ENCODE measurements around the gene PRKG1. TPM values are rescaled to one million over a fixed set of nuclear protein-coding genes. Genes with fewer than 3 reads are reported as not detected.

Gene PRKG1
- total RNA-seq, 1 donor from 2014 or later: 26.4 TPM

GRCh38 chr10:52187521-52188258 lies 1113.4 kb downstream of the PRKG1 start:
- Histone ChIP-seq H3K4me2 (no peak overlapping the region), H3K9me3 (ENCODE audit: low read depth) (no peaks in the 10 kb centered on the region), H3K27ac (no peak overlapping the region), H3K4me3 (no peak overlapping the region), H3K9ac (no peak overlapping the region), H3K79me2 (ENCODE audit: low read depth) (no peaks in the 10 kb centered on the region), H3F3A (ENCODE audit: low read depth) (no peaks in the 10 kb centered on the region), H4K20me1 (ENCODE audit: low read depth) (no peaks in the 10 kb centered on the region), H2AFZ (replicated peaks) (no peak overlapping the region), H3K27me3 (no peaks in the 10 kb centered on the region), H3K36me3 (no peaks in the 10 kb centered on the region), H3K4me1 (peaks cover 5% of the 10 kb centered on the region)
- DNase-seq (ENCODE audit: low spot score): no peak
- H3K27ac Mint-ChIP-seq: no peak overlapping the region
- H3K36me3 Mint-ChIP-seq: no peaks in the 10 kb centered on the region
- H3K9me3 Mint-ChIP-seq: peaks cover 2% of the 10 kb centered on the region
- no peak for TF ChIP-seq CTCF (IDR thresholded peaks at IDR 0.05)
- no peak for TF ChIP-seq EZH2 (IDR thresholded peaks at IDR 0.05)
- TF ChIP-seq EZH2phosphoT487 (IDR thresholded peaks at IDR 0.05): no peak
- H3K4me3 Mint-ChIP-seq: no peak overlapping the region
- no peaks in the 10 kb centered on the region for H3K4me1 Mint-ChIP-seq
- H3K27me3 Mint-ChIP-seq (ENCODE audit: insufficient read depth, low read depth): peaks cover 2% of the 10 kb centered on the region

- H3K4me2 ChIP-seq: no peak overlapping the region
- H3K4me1 ChIP-seq: peaks cover 5% of the 10 kb centered on the region
- no peaks in the 10 kb centered on the region for H3F3A ChIP-seq (ENCODE audit: low read depth)
- Mint-ChIP-seq H3K27ac (no peak overlapping the region), H3K4me1 (no peaks in the 10 kb centered on the region), H3K9me3 (no peaks in the 10 kb centered on the region), H3K27me3 (ENCODE audit: insufficient read depth, low read depth) (no peaks in the 10 kb centered on the region), H3K4me3 (no peak overlapping the region), H3K36me3 (no peaks in the 10 kb centered on the region)
- no peak overlapping the region for H3K9ac ChIP-seq
- H3K27me3 ChIP-seq: no peaks in the 10 kb centered on the region
- no peak overlapping the region for H3K27ac ChIP-seq
- H3K36me3 ChIP-seq: no peaks in the 10 kb centered on the region
- DNase-seq (ENCODE audit: low spot score): no peak
- no peaks in the 10 kb centered on the region for H3K9me3 ChIP-seq (ENCODE audit: low read depth)
- H3K79me2 ChIP-seq (ENCODE audit: low read depth): no peaks in the 10 kb centered on the region
- no peak overlapping the region for H2AFZ ChIP-seq (replicated peaks)
- no peaks in the 10 kb centered on the region for H4K20me1 ChIP-seq (ENCODE audit: low read depth)
- TF ChIP-seq EZH2 (IDR thresholded peaks at IDR 0.05) (no peak), EZH2phosphoT487 (IDR thresholded peaks at IDR 0.05) (no peak), CTCF (IDR thresholded peaks at IDR 0.05) (no peak)
- H3K4me3 ChIP-seq: no peak overlapping the region
Measured at GRCh38 chr10:52191049-52191448, 1116.8 kb downstream of the PRKG1 start.

GRCh38 chr10:52194191-52194590 lies 1119.9 kb downstream of the PRKG1 start:
- Mint-ChIP-seq H3K4me1 (no peaks in the 10 kb centered on the region), H3K27ac (no peak overlapping the region), H3K4me3 (no peak overlapping the region), H3K36me3 (no peaks in the 10 kb centered on the region), H3K9me3 (no peaks in the 10 kb centered on the region), H3K27me3 (ENCODE audit: insufficient read depth, low read depth) (no peaks in the 10 kb centered on the region)
- no peaks in the 10 kb centered on the region for H3K27me3 ChIP-seq
- H3K9ac ChIP-seq: no peak overlapping the region
- no peak overlapping the region for H3K4me2 ChIP-seq
- peaks cover 5% of the 10 kb centered on the region for H3K4me1 ChIP-seq
- no peak overlapping the region for H3K4me3 ChIP-seq
- no peak overlapping the region for H3K27ac ChIP-seq
- no peaks in the 10 kb centered on the region for H3K9me3 ChIP-seq (ENCODE audit: low read depth)
- DNase-seq (ENCODE audit: low spot score): no peak
- H2AFZ ChIP-seq (replicated peaks): no peak overlapping the region
- no peaks in the 10 kb centered on the region for H3K36me3 ChIP-seq
- TF ChIP-seq CTCF (IDR thresholded peaks at IDR 0.05) (no peak), EZH2phosphoT487 (IDR thresholded peaks at IDR 0.05) (no peak), EZH2 (IDR thresholded peaks at IDR 0.05) (no peak)
- H3F3A ChIP-seq (ENCODE audit: low read depth): no peaks in the 10 kb centered on the region
- no peaks in the 10 kb centered on the region for H3K79me2 ChIP-seq (ENCODE audit: low read depth)
- no peaks in the 10 kb centered on the region for H4K20me1 ChIP-seq (ENCODE audit: low read depth)
